ENCODE data around the gene MCAM. TPM values are rescaled to one million over a fixed set of nuclear protein-coding genes. Genes with fewer than 3 reads are reported as not detected.
A peak's percentile ranks its signal among the peaks of the same experiment; 100 is the strongest.

MCAM gene
- total and polyA plus RNA-seq, 2 of the 8 experiments (the other 6 are each of a cell fraction or from before 2014, with no cell fraction given), result 22.4 to 32.2 TPM

- Histone ChIP-seq H4K5ac (ENCODE audit: insufficient read length, low read depth, low read length) (no peak overlapping the region), H3K4ac (replicated peaks; ENCODE audit: insufficient read length, low read depth, low read length) (no peak overlapping the region), H3K4me1 (replicated peaks in 1 of 4; ENCODE audit: control insufficient read depth in 3 of 4, insufficient read depth in 4 of 4, low read length in 3 of 4) (peaks cover 11 to 49% (median 43%) of the 10 kb centered on the region in 4 experiments), H3K56ac (replicated peaks; ENCODE audit: insufficient read length, low read depth, low read length) (no peak overlapping the region), H2BK15ac (ENCODE audit: low read length) (peak overlapping the region; percentile 72), H2BK12ac (ENCODE audit: low read depth, low read length) (peak overlapping the region; percentile 98; the same call in 1 of the 2 replicates), H2BK120ac (replicated peaks; ENCODE audit: low read depth, low read length) (peak overlapping the region; percentile 3), H3K79me2 (ENCODE audit: control insufficient read depth in 1 of 2, insufficient read depth in 2 of 2, low read length in 2 of 2) (no peaks in the 10 kb centered on the region), H3K23me2 (ENCODE audit: low read depth, low read length) (peaks cover 29% of the 10 kb centered on the region), H3K9ac (replicated peaks in 1 of 4; ENCODE audit: extremely low read depth in 1 of 4, low read depth in 3 of 4, low read length in 3 of 4) (peak overlapping the region in 2 of 4 experiments; percentile 42 to 45; a peak in 4 of 7 replicates), H3K18ac (ENCODE audit: extremely low read depth, low read length) (peak overlapping the region; percentile 85), H4K8ac (ENCODE audit: extremely low read depth, insufficient read depth, low read length) (peak overlapping the region; percentile 88), H3K27ac (ENCODE audit: low read depth, low read length) (no peak overlapping the region), H2BK5ac (ENCODE audit: low read depth, low read length) (peak overlapping the region; percentile 91; the same call in 1 of the 2 replicates), H3K14ac (ENCODE audit: insufficient read length) (no peak overlapping the region), H3K23ac (ENCODE audit: insufficient read length) (no peak overlapping the region), H4K20me1 (replicated peaks in 1 of 2; ENCODE audit: control insufficient read depth in 1 of 2, insufficient read depth in 2 of 2, low read length in 2 of 2) (peaks cover 2% of the 10 kb centered on the region in 2 experiments), H3K79me1 (ENCODE audit: low read depth, low read length) (no peaks in the 10 kb centered on the region), H3K9me3 (ENCODE audit: insufficient read depth in 2 of 2, low read depth in 1 of 2, low read length in 1 of 2) (no peaks in the 10 kb centered on the region), H4K91ac (replicated peaks; ENCODE audit: insufficient read length, low read length) (peak overlapping the region; percentile 94), H3K36me3 (ENCODE audit: control insufficient read depth in 2 of 4, insufficient read depth in 4 of 4, low read length in 3 of 4) (no peaks in the 10 kb centered on the region), H3K4me2 (ENCODE audit: insufficient read depth in 1 of 2, low read depth in 2 of 2, low read length in 2 of 2) (peak overlapping the region; percentile 83 to 97), H2BK20ac (ENCODE audit: low read length) (0 out of 2 replicates have a peak overlapping the region, but pooled peaks have one; percentile 61), H3K4me3 (ENCODE audit: extremely low read depth in 1 of 4, insufficient read depth in 2 of 4, low read depth in 3 of 4, low read length in 4 of 4) (peak overlapping the region; percentile 39 to 68 (median 54)), H3K27me3 (replicated peaks in 1 of 4; ENCODE audit: control insufficient read depth in 3 of 4, extremely low read depth in 1 of 4, insufficient read depth in 3 of 4, low read length in 3 of 4) (peaks cover 5 to 34% (median 27%) of the 10 kb centered on the region in 4 experiments), H2AFZ (ENCODE audit: low read length) (no peak overlapping the region), H2AK5ac (ENCODE audit: low read depth, low read length) (no peak overlapping the region; the same call in 1 of the 2 replicates)
- POLR2A ChIA-PET (ENCODE audit: partially characterized antibody), result interaction anchor here (1.0 to 5.2 kb wide), 8 partner anchors 9 to 236 kb away, joined by 3 to 29 read pairs (median 6); partner anchors contain the start of genes C1QTNF5, HMBS and RNF26
- WGBS, 2 experiments (ENCODE audit: extremely low coverage in 1 of 2, insufficient coverage in 1 of 2, insufficient read length in 1 of 2, insufficient replicate concordance in 2 of 2, low coverage in 1 of 2, low lambda C conversion rate in 2 of 2, missing lambda C conversion rate in 1 of 2), result 18% methylated on average over 6 of the region's 17 CpGs; no CpG with 5 or more reads in 1 of the 2 experiments
- CTCF ChIA-PET (ENCODE audit: partially characterized antibody), result interaction anchor here (1.2 to 16.8 kb wide), 5 partner anchors 11 to 154 kb away, joined by 4 to 415 read pairs (median 55); partner anchors contain the start of genes C1QTNF5, MFRP and RNF26
- DNase-seq (ENCODE audit: low read depth in 1 of 2, low spot score in 2 of 2) (peak in 1 of 2 experiments; percentile 72), FAIRE-seq (no peak)
- TF ChIP-seq KDM4A (IDR thresholded peaks at IDR 0.05; ENCODE audit: low read depth, low read length, severe bottlenecking) (peak; percentile 11), MAX (IDR thresholded peaks at IDR 0.05) (no peak), SUZ12 (IDR thresholded peaks at IDR 0.05; ENCODE audit: low read length) (no peak), CREB1 (IDR thresholded peaks at IDR 0.05) (peak; percentile 45; the same call in 1 of the 2 replicates), RBBP5 (IDR thresholded peaks at IDR 0.05; ENCODE audit: borderline replicate concordance, low read depth, low read length) (0 out of 2 replicates have a peak, but pooled peaks have one; percentile 29), YY1 (IDR thresholded peaks at IDR 0.05; ENCODE audit: low read depth, low read length) (no peak)
Observed at GRCh38 chr11:119320240-119320775, 3.4 kb upstream of the MCAM start.
